GM19438 (cell line): ENCODE data around the gene AKT1.
"Not testable (repeated sequence)": the region's sequence is repeated elsewhere in the genome, so short reads cannot be mapped to it uniquely, and the experiment has no call there.

Source experiments
- ATAC-seq: cut with Tn5 transposase; IDR thresholded peaks from one replicate; pipeline ENCODE4 v1.9.1; 2021; ENCODE audit warnings: low read depth; ENCODE audit not compliant: unreplicated experiment

The AKT1 gene

DNA sequence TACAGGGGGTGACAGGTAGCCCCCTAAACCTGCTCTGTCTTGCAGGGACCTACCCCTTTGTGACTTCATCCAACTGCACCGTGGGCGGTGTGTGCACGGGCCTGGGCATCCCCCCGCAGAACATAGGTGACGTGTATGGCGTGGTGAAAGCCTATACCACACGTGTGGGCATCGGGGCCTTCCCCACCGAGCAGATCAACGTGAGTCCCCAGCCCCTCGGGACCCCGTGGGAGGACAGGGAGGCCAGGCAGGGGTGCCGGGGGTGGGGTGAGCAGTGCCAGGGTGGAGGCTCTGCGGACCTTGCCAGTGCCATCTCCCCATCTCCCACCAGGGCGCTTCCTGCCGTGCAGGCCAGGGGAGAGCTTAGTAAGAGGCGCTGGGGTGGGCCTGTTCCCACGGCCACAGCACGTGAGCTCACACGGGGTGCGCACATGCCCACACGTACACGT is 53.7 kb downstream of the AKT1 start:
- ATAC-seq = no peak

DNA sequence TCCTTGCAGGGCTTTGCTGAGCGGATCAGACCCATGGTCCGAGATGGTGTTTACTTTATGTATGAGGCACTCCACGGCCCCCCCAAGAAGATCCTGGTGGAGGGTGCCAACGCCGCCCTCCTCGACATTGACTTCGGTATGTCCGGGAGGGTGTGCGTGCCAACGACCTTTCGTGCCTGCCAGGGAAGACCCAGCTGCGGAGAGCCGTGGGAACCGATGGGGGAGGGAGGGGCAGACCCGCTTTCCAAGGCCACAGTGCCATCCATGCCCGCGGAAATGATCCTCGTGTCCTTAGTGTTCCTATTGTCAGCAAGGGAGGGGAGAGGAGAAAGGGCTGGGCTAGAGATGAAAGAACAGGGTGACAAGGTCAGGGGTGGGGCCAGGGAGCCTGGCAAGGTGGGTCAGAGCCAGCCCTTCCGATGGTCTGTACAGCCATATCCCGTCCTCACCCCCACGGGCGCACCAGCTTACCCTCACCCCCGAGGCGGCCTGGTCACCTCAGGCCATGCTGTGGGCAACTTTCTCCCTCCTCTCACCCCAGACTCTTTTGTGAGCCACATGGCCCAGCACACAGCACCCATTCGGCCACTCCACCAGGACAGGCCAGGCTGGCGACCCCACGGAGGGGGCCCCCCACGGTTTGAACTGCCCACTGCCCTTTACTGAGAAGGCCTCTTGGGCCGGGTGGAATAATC is 54.3 kb downstream of the AKT1 start:
- no peak for ATAC-seq

DNA sequence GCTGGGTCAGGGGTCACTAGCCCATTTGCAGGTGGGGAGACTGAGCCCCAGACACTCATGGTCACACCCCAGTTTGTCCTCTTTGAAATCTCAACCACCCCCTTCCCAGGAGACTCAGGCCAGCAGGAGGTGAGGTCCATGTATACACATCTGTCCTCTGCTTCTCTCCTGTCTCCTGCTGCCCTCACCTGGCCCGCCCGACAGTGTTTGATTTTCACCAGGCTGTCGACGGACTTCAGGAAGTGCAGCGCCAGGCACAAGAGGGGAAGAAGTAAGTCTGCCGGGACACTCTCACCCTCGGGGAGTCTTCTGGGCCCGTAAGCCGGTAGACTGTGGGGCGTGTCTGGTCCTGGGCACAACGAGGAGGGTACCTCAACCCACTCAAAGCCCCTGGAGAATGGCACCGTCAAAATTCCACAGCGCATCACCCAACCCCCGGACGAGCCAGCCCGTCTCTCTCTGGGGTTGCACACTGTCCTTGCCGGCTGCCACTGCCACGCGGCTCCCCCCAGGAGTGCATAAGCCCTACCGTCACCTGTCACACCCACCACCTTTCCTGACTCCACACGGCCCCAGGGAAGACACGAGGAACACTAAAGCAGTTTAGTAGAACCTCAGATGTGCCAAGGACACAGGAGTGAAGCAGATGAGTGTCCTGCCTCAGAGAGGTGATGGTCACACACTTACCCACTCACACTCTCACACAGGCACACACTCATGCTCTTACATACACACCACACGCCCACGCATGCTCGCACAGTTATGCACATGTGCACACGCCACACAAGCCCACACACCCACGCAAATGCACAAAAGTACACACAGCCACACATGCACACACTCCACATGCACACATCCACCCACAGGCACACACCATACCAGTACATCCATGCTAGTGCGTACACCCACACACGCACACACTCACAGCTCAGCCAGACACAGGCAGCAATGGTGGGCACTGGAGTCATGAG is 55.7 kb downstream of the AKT1 start:
- ATAC-seq = no peak

DNA sequence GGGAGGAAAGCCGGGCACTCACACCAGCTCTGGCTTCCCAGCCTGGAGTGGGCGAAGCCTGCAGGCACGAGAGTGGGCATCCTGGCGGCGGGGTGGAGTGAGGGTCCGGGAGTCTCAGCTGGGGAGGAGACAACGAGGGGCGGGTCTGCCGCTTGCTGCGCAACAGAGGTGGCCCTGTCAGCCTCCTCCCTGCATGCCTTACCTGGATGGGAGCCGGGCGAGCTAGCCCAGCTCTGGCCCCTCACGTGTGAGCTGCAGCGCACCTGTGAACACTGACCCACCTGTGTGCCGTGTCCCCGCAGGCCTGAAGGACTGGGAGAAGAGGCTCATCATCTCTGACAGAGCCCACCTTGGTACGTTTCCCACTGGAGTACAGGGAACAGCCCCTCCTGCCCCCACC is 56.5 kb downstream of the AKT1 start:
- ATAC-seq = no peak

DNA sequence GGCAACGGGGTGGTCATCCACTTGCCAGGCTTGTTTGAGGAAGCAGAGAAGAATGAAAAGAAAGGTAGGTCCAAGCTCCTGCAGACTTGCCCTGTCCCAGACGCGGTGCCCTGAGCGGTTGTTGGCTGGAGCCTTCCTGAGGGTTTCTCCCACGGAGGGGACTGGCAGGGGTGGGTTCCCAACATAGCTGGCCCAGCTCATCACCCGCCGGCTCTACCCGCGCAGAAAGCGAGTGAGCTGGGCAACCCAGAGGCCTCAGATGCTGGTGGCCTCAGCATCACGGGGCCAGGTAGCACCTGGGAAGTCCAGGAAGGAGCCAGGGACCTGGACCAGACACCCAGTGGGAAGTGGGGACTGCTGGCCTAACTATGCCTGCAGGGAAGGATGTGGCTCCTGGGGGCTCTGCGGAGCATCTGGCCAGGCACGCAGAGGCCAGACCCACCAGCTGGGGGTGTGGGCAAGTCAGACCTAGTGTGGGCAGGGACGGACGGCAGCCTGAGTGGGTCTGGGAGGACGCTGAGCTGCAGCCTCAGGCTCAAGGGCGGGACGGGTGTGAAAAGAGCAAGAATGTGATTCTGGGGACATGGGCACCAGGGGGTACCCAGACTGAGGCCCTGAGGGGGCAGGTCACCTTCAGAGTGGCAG is 57.1 kb downstream of the AKT1 start:
- ATAC-seq = no peak

DNA sequence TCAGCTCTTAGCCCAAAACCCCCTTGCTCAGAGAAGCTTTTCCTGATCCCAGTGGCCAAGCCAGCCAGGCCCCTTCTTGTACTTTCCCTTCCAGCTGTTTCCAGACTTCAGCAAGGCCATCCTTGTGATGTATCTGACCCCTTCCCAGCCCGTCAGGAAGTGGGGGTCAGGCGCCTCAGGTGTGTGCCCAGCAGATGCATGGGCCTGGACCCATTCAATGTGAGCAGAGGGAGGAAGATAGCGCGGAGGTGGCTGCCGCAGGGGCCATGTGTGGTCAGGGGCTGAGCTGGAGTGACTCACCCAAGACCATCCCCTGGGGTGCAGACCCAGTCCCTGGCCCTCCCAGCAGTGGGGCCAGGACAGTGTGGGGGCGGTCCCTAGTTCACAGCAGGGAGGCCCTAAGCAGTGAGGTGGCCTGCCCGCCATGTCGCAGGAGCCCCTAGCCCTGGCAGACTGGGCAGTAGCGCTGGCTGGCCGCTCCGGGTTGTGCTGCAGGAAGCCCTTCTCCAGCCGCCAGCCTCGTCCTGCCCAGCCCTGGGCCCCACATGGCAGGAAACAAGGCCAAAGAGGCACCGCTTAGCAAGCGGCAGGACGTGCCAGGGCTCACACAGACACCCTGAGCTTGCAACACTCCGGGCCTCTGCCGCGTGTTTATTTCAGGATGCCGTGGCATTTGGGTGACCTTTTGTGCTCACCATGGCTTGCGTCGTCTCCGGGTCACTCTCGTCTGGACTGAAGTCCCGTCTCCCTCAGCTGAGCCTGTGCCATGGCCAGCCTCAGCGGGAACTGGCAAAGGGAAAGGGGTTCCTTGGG is 59.5 kb downstream of the AKT1 start:
- no peak for ATAC-seq

DNA sequence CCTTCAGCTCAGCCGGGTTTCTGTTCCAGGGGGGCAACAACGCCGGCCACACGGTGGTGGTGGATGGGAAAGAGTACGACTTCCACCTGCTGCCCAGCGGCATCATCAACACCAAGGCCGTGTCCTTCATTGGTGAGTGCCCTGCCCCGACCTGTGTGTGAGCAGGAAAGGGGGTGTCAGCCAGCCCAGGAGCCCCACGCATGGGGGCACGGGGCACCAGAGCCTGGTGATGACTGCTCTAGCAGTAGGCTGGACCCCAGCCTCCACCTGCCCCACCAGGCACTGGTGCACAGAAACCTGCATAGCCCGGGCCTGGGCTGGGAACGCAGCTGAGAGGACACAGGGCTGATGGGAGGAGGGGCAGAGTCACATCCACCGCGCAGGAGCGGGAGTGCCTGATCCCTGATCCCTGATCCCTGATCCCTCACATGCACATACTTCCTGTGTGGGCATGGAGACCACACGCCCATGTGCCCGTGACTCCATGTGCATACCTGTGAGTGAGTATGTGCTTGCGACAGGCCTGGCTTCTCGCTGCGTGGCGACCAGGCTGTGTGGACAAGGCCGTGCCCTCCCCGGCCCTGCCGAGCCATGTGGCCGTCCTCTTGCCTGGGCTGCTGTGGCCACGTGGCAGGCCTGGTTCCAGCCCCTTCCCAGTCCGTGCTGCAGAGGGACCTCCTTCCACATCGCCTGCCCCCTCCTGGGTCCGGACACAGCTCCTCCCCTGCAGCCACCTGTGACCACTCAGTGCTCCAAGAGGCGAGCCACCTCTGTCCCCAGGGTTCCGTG is 60.4 kb downstream of the AKT1 start:
- no peak for ATAC-seq

DNA sequence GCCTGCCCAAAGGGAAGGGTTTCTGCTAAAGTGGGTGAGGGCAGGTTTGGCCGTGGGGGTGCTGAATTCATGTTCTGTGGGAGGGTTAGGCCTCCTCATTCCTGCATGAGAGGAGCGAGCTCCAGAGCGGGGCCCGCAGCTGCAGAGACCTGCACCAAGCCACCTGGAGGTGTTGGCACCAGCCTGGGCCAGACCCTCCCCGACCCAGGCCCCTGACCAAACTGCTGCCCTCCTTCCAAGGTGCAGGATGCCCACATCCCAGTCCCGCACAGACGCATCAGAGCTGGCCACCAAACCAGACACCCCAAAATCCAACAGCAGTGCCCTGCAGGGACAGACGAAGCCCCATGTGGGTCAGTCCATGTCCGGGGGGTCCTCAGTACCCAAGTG is 61.0 kb downstream of the AKT1 start:
- no peak for ATAC-seq

DNA sequence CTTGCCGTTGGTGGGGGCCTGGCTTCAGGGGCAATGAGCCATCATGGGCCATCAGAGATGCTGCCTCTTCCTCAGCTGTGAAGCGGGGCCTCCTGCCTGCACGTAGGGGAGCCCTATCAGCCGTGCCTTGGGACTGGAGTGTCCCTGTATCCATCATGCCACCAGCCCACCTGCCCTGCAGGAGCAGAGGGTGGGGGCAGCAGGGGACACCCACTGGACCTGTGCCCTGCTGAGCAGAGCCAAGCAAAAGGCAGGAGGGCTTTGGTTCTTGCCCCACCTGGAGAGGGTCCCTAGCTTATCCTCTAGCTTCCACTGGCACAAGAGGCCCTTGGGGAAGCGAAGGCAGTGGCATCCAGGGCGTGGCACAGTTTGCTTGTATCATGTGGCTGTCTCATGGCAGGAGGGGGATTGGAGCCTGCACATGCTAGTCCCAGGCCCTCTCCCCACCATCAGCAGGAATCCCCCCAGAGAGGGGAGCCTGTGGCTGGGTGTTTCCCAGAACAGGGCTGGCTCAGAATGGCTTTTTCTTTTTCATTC is 61.4 kb downstream of the AKT1 start:
- no peak for ATAC-seq

DNA sequence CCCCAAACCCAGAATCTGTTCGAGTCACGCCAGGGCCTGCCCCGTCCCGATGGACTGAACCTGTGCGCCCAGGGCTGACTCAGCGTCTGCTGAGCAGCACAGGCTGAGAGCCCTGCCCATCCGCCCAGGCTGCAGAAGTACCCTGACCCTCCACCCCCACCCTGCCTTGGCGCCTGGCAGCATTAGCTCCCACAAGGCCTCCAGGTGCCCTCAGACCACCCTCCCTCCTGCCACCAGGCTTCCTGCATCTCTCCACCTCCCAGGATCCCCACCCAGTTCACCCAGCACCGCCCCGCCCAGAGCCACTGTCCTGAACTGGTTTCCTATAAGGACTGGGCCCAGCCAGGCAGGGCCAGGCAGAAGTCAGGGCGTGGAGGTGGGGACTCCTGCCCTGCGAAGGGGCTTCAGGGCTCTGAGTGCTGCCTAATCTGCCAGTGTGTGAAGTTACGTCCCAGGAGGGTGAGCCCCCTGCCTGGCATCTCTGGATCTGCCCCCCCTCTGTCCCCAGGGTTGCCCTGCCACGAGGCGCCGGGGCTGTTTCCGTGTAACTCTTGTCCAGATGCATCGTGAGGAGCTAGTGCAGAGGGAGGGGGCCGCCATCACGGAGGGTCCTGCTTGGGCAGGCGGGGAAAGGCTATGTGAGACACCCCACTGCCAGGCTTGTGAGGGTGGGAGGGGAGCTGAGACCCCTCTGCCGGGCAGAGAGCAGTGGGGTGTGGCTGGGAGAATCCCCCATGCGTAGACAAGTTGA is 62.4 kb downstream of the AKT1 start:
- no peak for ATAC-seq

DNA sequence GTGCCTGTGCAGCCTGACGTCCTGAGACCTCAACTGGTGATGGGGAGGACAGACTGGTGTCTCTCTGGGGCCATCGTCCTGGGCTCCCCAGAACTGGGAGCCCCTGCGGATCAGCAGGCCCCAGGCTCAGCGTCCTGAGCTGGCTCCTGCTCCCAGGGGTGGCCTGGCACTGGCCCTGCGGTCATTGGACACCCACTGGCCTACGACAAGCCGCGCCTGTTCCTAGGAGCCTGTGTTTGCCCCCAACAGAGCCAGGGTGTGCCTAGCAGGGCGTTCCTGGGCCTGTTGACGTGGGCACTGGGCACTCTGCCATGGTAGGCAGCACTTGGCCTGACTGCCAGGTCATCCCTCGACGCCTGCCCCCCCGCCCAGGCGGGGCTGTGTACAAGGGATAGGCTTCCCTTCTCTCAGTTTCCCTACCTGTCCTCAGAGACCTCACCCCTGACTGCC is 63.2 kb downstream of the AKT1 start:
- ATAC-seq = no peak

DNA sequence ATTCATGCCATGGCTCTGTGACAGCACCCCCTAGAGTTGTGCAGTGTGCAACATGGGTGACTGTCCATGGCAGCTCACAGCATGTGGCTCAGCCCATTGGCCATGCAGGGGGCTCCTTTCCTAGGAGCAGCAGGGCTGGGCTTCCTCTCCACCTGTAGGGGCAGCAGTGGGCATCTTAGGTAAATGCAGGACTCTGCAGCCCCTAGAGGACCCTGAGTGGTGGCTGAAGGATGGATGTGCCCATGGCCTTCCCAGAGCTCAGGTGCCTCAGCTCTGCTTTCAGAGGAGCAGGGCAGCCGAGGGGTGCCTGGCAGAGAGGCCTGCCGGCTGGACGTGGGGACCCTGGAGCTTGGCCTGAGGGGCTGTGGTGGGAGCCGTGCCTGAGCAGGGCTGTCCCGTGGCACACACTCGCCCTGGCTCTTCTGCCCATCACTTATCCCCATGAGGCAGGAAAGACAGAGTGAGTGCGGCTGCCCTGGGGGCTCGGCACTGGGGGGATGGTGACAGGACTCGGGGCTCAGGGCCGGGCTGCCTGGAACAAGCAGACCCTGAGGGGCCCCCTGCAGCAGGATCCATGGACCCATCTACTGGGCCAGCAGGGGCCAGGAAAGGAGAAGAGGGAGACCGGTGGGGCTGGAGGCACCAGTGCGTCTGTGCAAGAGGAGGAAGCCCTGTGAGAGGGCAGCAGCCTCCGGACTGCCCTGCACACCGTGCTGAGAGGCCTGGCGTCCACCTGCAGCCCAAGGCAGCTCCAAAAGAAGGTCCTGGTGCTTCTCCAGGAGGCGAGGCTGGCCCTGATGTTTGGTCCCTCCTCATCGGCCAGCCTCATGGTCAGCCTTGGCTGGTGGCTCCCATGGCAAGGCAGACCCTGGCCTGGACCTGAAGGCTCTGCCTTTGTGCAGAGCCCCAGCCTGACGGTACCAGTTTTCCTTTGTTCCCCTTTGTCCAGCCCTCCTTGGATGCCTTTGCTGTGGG is 63.9 kb downstream of the AKT1 start:
- no peak for ATAC-seq

DNA sequence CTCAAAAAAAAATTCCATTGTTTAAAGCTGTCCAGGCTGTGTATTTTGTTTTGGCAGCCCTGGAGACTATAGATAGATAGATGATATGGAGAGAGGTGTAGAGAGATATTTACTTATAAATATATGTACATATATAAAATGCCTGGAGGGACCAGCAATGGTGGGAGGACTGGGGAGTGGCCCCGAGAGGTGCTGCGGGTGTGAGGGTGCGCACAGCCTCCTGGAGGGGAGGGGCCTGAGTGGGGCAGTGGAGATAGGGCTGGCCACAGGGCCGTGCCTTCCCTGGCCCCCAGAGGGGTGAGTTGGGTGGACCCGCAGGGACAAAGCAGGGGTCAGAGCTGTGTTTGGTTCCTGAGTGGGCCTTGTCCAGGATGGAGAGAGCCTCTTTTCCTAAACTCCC is 65.1 kb downstream of the AKT1 start:
- ATAC-seq = no peak

DNA sequence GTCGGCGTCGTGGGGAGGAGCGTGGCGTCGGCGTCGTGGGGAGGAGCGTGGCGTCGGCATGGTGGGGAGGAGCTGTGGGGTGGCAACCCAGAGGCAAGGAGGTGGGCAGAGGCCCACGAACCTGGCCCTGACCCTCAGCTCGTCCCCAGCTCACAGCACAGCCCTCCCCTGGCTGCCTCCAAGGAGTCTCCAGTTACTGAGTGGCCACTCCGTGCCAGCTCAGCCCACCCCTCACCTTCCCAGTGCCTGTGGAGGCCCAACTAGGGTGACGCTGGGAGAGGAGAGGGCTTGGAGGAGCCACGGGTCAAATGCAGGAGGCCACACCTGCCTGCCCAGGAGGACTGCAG is 65.7 kb downstream of the AKT1 start:
- no peak for ATAC-seq

DNA sequence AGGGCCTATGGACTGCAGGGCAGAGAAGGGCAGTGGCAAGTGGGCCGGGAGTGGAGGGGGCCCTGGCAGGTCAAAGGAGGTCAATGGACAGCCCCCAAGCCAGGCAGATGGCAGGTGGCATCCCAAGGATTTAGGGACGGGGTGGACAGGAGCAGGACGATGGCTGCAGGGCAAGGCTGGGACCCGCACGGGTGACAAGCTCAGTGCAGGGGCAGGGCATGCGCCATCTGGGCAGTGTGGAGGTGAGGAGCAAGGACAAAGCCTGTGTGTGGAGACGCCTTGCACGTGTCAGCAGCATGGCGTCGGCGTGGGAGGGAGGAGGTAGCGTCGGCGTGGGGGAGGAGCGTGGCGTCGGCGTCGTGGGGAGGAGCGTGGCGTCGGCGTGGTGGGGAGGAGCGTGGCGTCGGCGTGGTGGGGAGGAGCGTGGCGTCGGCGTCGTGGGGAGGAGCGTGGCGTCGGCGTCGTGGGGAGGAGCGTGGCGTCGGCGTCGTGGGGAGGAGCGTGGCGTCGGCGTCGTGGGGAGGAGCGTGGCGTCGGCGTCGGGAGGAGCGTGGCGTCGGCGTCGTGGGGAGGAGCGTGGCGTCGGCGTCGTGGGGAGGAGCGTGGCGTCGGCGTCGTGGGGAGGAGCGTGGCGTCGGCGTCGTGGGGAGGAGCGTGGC is 66.2 kb downstream of the AKT1 start:
- not testable (repeated sequence) for ATAC-seq

DNA sequence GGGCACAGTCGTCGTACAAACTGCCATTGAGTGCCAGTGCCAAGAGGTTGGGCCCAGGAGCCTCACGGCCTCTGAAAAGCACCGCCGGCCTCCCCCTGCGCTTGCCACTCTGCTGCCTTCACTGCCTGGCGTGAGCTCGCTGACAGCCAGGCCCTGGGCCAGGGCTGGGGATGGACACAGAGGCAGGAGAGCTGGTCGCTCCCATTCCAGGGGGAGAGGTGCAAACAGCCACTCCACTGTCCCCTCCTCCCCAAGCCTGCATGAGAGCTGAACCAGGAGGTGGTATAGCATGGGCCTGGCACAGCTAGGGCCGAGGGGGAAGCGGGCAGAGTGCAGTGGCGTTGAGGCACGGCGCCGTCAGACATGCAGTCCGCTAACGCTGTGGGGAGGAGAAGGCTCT is 66.9 kb downstream of the AKT1 start:
- ATAC-seq = no peak
